GM19397 (cell line): ENCODE results near the gene PTPRN2.
"Not testable (repeated sequence)": the region's sequence is repeated elsewhere in the genome, so short reads cannot be mapped to it uniquely, and the experiment has no call there.

Source experiments
- ATAC-seq: cut with Tn5 transposase; IDR thresholded peaks from one replicate; pipeline ENCODE4 v1.9.1; 2021; ENCODE audit warnings: mild to moderate bottlenecking, moderate library complexity; ENCODE audit not compliant: unreplicated experiment

Gene PTPRN2

GRCh38 chr7:157850481-157851444 is 736.9 kb downstream of the PTPRN2 start:
- ATAC-seq: no peak

GRCh38 chr7:157849726-157850125 is 737.9 kb downstream of the PTPRN2 start:
- no peak for ATAC-seq

GRCh38 chr7:157849341-157849596 is 738.4 kb downstream of the PTPRN2 start:
- no peak for ATAC-seq

DNA sequence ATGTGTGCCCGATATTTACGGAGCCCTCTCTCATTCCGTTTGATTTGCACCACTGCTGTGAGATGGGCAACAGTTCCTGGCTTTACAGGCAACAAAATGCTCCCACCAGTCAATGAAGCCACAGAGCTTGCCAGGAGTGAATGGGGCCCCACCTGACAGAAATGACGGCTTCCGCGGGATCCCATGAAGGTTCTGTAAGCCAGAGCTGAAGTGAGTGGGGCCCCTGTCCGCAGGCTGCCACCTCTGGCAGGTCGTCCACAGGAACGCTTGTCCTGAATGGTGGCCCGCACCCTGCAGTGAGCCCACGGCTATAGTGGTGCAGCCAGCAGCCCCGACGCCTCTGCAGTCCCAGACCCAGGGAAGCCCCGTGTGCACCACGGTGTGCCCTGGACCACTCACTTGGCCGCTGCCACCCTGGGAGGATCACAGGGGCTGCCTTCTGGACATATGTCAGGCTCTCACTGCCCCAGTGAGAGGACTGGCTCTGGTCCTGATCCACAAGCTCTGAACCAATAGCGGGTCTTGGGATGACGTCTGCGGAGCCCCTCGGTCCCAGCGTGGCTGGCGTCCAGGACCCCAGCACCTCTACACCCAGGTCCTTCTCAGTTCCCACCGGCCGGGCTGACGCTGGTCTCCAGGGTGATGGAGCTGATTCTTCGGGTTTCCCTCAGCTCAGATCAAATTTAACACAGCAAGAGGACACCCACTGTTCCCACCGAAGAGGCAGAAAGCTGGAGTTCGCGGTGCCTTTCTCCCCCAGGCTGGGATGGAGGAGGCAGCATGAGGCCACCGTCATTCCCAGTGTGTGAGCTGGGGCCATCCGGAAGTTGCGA is 738.9 kb downstream of the PTPRN2 start:
- no peak for ATAC-seq

DNA sequence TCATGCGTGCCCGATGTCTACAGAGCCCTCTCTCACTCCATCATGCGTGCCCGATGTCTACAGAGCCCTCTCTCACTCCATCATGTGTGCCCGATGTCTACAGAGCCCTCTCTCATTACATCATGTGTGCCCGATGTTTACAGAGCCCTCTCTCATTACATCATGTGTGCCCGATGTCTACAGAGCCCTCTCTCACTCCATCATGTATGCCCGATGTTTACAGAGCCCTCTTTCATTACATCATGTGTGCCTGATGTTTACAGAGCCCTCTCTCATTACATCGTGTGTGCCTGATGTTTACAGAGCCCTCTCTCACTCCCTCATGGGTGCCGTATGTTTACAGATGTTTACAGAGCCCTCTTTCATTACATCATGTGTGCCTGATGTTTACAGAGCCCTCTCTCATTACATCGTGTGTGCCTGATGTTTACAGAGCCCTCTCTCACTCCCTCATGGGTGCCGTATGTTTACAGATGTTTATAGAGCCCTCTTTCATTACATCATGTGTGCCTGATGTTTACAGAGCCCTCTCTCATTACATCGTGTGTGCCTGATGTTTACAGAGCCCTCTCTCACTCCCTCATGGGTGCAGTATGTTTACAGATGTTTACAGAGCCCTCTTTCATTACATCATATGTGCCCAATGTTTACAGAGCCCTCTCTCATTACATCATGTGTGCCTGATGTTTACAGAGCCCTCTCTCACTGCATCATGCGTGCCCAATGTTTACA is 739.7 kb downstream of the PTPRN2 start:
- ATAC-seq: not testable (repeated sequence)

DNA sequence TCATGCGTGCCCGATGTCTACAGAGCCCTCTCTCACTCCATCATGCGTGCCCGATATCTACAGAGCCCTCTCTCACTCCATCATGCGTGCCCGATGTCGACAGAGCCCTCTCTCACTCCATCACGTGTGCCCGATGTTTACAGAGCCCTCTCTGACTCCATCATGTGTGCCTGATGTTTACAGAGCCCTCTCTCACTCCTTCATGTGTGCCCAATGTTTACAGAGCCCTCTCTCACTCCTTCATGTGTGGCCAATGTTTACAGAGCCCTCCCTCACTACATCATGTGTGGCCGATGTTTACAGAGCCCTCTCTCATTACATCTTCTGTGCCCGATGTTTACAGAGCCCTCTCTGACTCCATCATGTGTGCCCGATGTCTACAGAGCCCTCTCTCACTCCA is 740.9 kb downstream of the PTPRN2 start:
- not testable (repeated sequence) for ATAC-seq

DNA sequence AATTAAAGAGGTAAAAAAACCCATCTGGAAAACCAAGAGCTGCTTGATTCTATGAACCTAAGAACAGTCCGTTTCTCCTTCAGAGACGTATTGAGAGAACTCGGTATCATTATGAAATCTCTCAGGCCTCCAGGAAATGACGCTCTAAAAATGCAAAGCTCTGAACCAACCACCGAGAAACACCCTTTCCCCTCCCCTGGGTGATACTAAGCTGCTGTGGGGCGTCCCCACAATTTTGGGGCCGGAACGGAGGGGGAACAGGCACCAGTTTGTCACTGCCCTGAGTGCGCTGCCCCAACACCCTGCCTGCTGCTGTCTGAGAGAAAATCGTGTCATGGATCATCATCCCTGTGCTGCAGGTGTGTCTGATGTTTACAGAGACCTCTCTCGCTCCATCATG is 741.4 kb downstream of the PTPRN2 start:
- ATAC-seq: no peak

GRCh38 chr7:157845203-157845835 is 742.3 kb downstream of the PTPRN2 start:
- ATAC-seq: no peak

DNA sequence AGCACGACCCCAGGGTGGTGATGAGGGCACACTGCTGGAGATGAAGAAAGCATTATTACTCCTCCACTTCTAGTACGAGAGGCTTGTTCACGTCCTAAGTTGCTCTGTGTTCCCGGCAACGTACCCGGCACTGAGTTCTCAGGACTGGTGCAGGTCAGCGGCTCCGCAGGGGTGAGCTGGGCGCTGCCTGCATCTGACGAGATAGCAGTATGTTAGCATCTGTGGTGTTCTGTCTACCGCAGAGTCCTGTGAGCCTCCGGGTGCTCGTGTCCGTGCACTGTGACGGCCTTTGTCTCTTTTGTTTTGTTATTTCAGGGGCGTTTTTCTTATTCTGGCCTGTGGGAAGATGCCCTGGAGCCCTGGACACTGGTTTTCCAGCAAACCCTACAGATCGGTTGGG is 743.0 kb downstream of the PTPRN2 start:
- ATAC-seq: no peak

- ATAC-seq: no peak
These were observed 743.5 kb downstream of the PTPRN2 start for GRCh38 chr7:157844141-157844540.

GRCh38 chr7:157843336-157844140 is 744.1 kb downstream of the PTPRN2 start:
- ATAC-seq: no peak

GRCh38 chr7:157841773-157842370 is 745.8 kb downstream of the PTPRN2 start:
- ATAC-seq: no peak

GRCh38 chr7:157840914-157841772 is 746.5 kb downstream of the PTPRN2 start:
- ATAC-seq: no peak

DNA sequence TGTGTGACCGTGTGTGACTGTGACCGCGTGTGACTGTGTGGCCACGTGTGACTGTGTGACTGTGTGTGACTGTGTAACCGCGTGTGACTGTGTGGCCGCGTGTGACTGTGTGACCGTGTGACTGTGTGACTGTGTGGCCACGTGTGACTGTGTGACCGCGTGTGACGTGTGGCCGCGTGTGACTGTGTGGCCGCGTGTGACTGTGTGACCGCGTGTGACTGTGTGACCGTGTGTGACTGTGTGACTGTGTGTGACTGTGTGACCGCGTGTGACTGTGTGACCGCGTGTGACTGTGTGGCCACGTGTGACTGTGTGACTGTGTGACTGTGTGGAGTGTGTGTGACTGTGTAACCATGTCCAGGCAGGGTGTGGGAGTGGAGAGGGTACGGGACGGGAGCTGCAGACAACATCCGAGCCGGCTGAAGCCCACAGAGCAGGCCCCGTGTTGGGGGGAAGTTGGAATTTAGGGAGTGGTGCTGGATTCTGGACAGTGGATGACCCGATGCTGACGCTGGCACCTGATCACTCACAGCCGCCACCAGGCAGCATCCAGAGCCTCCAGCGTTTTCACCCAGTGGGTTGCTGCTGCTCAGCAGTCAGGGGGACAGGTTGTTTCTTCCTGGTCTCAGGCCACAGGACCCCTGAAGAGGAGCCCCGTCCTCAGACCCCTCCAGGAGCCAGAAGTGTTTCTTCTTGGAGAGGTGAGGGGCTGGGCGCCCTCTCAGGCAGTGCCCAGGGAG is 747.3 kb downstream of the PTPRN2 start:
- no peak for ATAC-seq

DNA sequence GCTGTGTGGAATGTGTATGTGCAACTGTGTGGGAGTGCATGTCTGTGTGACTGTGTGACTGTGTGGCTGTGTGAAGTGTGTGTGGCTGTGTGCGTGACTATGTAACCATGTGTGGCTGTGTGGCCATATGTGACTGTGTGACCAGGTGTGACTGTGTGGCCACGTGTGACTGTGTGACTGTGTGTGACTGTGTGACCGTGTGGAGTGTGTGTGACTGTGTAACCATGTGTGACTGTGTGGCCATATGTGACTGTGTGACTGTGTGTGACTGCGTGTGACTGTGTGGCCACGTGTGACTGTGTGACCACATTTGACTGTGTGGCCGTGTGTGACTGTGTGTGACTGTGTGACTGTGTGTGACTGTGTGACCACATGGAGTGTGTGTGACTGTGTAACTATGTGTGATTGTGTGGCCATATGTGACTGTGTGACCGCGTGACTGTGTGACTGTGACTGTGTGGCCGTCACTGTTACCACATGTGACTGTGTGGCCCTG is 747.9 kb downstream of the PTPRN2 start:
- no peak for ATAC-seq

DNA sequence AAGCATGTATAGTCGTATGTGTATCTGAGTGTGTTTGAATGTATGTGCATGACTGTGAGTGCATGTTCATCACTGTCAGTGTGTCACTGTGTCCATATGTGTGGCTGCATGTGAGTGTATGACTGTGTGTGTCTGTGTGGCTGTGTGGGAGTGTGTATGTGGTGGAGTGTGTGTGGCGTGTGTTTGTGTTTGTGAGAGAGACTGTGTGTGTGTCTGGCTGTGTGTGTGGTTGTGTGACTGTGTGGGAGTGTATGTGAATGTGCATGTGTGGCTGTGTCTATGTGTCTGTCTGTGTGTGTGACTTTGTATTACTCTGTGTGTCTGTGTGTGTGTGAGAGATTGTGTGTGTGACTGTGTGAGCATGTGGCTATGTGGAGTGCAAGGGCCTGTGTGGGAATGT is 748.4 kb downstream of the PTPRN2 start:
- ATAC-seq: no peak

GRCh38 chr7:157837561-157837960 is 750.1 kb downstream of the PTPRN2 start:
- no peak for ATAC-seq

- ATAC-seq: no peak
These were observed 750.6 kb downstream of the PTPRN2 start for GRCh38 chr7:157837047-157837446.
